Kidney (tissue), 14 donors: ENCODE measurements around the gene EPSTI1. TPM values are rescaled to one million over a fixed set of nuclear protein-coding genes. Genes with fewer than 3 reads are reported as not detected.

Experiments
- DNase-seq, 5 donors: peaks; one replicate each; pipeline ENCODE4 v3.0.0-alpha.2; 2013 to 2020
- FAIRE-seq: peaks from 2 replicates; lab custom pipeline; 2012; peaks lifted over from hg19 to GRCh38; lab: Jason Lieb, UNC
- H3K27ac ChIP-seq, 2 donors: one replicate each; pipeline ENCODE4 v1.7.0; 2013; ENCODE audit warnings: low read depth in 2 of 2, low read length in 2 of 2, inconsistent platforms in 1 of 2
- H3K27me3 ChIP-seq: one replicate; pipeline ENCODE4 v1.7.1; 2013; ENCODE audit warnings: low read length, inconsistent platforms; ENCODE audit not compliant: control insufficient read depth, insufficient read depth
- H3K36me3 ChIP-seq, 3 donors: one replicate each; pipeline versions ENCODE4 v1.7.0 to v1.7.1; 2013; ENCODE audit warnings: low read length in 3 of 3, control low read depth in 1 of 3, inconsistent platforms in 1 of 3; ENCODE audit not compliant: insufficient read depth in 3 of 3, control insufficient read depth in 2 of 3
- H3K4me1 ChIP-seq, 3 donors: one replicate each; pipeline versions ENCODE4 v1.7.0 to v1.7.1; 2013; ENCODE audit warnings: low read length in 3 of 3, inconsistent platforms in 1 of 3, low read depth in 1 of 3; ENCODE audit not compliant: control insufficient read depth in 2 of 3, insufficient read depth in 2 of 3
- H3K4me3 ChIP-seq, 3 donors: one replicate each; pipeline versions ENCODE4 v1.7.0 to v1.8.1; 2013; ENCODE audit warnings: low read length in 3 of 3, control low read depth in 1 of 3, inconsistent platforms in 1 of 3
- H3K9ac ChIP-seq, 3 donors: one replicate each; pipeline versions ENCODE4 v1.7.0 to v1.7.1; 2013; ENCODE audit warnings: low read length in 3 of 3, control low read depth in 1 of 3, inconsistent platforms in 1 of 3
- H3K9me3 ChIP-seq, 3 donors: one replicate each; pipeline versions ENCODE4 v1.7.0 to v1.7.1; 2013; ENCODE audit warnings: low read length in 3 of 3, control low read depth in 1 of 3, inconsistent platforms in 1 of 3; ENCODE audit not compliant: control insufficient read depth in 2 of 3, insufficient read depth in 1 of 3
- intact Hi-C: fragments of 100-400 bp; cut with DNase I; formaldehyde crosslinking; loops from one replicate; pipeline ENCODE4 v1.11.1; 2022
- polyA plus RNA-seq: library from polyadenylated mRNA; stranded (reverse); fragments of 350-450 nt; fragmentation: Illumina TruSeq; extraction: RNeasy Lipid Tissue Mini Kit (QIAGEN cat#74804); gene quantifications from one replicate; pipeline ENCODE4 v1.2.3, GENCODE V29; 2014; ENCODE audit warnings: low read depth, low replicate concordance; ENCODE audit not compliant: insufficient read depth
- total RNA-seq: library from RNA; stranded (reverse); fragmentation: NEBNext Ultra II Directional; extraction: Animal tissue kit (Norgen Biotek cat#: 25700); gene quantifications from one replicate; pipeline ENCODE4 v1.2.1, GENCODE V29; 2021
- TF ChIP-seq, protein P1 (sequence below): IDR thresholded peaks from 3 replicates; pipeline ENCODE4 v1.5.1; 2012; ENCODE audit warnings: mild to moderate bottlenecking, moderate library complexity, borderline replicate concordance; ENCODE audit not compliant: insufficient read depth; ENCODE audit errors: extremely low read depth
- donor health status: control.
- donor health status: control.
- donor health status: control.
- donor health status: control.
- donor health status: control.
- donor health status: DM: yes; HTN: yes; CAD: no.
- donor health status: Normal renal cell carcinoma (clear cell type).

EPSTI1 gene
- total and polyA plus RNA-seq, 2 donors from 2014 or later: 11.2 to 12.2 TPM

DNA sequence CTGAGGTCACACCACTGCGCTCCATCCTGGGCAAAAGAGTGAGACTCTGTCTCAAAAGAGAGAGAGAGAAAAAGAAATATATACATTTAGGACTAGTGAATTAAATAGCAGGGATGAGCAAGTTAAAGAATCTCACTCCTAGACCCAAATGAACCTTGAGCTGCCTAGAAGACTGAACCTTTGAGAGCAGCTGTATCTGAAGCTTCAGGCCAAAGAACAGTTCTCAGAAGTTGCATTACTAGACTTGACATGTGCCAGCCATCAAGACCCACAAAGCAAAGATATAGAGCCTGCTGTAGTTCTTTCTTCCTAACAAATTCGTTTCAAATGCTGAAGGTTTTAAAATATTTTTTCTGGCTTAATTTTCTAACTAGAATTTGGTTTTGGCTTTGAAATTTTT is 47.9 kb upstream of the EPSTI1 start:
- TF ChIP-seq, protein P1, sequence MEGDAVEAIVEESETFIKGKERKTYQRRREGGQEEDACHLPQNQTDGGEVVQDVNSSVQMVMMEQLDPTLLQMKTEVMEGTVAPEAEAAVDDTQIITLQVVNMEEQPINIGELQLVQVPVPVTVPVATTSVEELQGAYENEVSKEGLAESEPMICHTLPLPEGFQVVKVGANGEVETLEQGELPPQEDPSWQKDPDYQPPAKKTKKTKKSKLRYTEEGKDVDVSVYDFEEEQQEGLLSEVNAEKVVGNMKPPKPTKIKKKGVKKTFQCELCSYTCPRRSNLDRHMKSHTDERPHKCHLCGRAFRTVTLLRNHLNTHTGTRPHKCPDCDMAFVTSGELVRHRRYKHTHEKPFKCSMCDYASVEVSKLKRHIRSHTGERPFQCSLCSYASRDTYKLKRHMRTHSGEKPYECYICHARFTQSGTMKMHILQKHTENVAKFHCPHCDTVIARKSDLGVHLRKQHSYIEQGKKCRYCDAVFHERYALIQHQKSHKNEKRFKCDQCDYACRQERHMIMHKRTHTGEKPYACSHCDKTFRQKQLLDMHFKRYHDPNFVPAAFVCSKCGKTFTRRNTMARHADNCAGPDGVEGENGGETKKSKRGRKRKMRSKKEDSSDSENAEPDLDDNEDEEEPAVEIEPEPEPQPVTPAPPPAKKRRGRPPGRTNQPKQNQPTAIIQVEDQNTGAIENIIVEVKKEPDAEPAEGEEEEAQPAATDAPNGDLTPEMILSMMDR: no peak
- Histone ChIP-seq H3K27me3 (no peaks in the 10 kb centered on the region), H3K4me1 (peaks cover 0 to 5% (median 0%) of the 10 kb centered on the region in 3 donors), H3K4me3 (no peak overlapping the region), H3K36me3 (no peaks in the 10 kb centered on the region), H3K9me3 (no peaks in the 10 kb centered on the region), H3K27ac (no peak overlapping the region), H3K9ac (no peak overlapping the region)
- DNase-seq (no peak), FAIRE-seq (no peak)
- intact Hi-C loops: no loop called here

DNA sequence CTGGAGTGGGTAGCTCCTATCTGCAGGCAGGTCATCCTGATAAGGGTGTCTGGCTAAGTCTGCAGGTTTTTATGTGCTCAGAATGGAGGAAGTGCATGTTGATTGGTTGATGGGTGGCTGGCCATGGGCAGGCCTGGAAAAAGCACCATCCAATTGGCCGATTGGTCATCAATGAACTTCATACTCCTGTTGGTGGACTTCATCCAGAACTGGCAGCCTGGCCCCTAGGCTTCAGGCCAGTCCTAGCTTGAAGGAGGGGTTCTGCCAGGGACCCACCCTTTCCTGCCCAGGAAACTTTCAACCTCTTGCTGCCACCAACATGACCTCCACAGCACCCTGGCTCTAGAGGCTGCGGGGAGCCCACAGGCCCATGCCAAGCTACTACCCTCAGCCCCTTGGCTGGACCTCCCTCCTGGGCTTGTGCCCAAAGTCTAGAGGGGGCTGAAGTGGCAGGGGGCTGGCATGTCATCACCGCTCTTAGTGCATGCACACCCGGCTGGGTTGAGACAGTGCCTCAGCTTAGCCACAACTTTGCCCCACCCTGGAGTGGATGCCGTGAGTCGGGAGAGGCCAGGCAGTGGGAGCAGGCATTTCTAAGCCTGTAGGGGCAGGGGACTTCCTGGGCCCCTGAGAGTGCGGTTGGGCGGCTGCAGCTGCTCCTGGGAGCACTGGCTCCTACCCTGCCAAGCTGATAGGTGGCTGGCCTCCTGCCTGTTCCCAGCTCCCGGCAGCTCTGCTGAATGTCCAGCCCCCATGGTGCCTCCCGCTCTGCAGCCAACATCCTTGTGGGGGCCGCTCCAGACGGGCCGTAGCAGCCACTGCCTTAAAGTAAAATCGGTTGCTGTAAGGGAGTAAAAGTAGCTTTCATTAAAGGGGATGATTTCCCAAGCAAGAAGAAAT is 44.6 kb upstream of the EPSTI1 start:
- TF ChIP-seq, protein P1: no peak
- no peak for FAIRE-seq
- intact Hi-C loops: no loop called here
- Histone ChIP-seq H3K4me3 (no peak overlapping the region), H3K27me3 (no peaks in the 10 kb centered on the region), H3K9ac (no peak overlapping the region), H3K4me1 (peaks cover 0 to 2% (median 0%) of the 10 kb centered on the region in 3 donors), H3K9me3 (no peaks in the 10 kb centered on the region), H3K36me3 (no peaks in the 10 kb centered on the region), H3K27ac (no peak overlapping the region)
- DNase-seq: no peak

DNA sequence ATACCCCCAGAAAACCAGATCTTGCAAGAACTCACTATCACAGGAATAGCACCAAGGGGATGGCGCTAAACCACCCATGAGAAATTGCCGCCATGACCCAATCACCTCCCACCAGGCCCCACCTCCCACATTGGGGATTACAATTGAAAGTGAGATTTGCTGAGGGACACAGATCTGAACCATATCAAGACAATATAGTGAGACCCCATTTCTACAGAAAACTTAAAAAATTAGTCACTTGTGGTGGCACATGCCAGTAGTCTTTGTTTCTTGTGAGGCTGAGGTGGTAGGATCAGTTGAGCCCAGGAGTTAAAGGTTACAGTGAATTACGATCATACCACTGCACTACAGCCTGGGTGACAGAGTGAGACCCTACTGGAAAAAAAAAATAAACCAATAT is 41.0 kb upstream of the EPSTI1 start:
- intact Hi-C loops: no loop called here
- H3K4me3 ChIP-seq: no peak overlapping the region
- H3K27me3 ChIP-seq: no peaks in the 10 kb centered on the region
- no peak overlapping the region for H3K9ac ChIP-seq
- peaks cover 0 to 2% (median 0%) of the 10 kb centered on the region in 3 donors for H3K4me1 ChIP-seq
- TF ChIP-seq, protein P1: no peak
- FAIRE-seq: no peak
- no peak overlapping the region for H3K27ac ChIP-seq
- peaks cover 0 to under 1% (median 0%) of the 10 kb centered on the region in 3 donors for H3K36me3 ChIP-seq
- DNase-seq: no peak
- no peaks in the 10 kb centered on the region for H3K9me3 ChIP-seq
